Measurements from ENCODE around the gene FUT6. TPM values are rescaled to one million over a fixed set of nuclear protein-coding genes. Genes with fewer than 3 reads are reported as not detected.
"Not testable (repeated sequence)": the region's sequence is repeated elsewhere in the genome, so short reads cannot be mapped to it uniquely, and the experiment has no call there.

FUT6 gene, protein sequence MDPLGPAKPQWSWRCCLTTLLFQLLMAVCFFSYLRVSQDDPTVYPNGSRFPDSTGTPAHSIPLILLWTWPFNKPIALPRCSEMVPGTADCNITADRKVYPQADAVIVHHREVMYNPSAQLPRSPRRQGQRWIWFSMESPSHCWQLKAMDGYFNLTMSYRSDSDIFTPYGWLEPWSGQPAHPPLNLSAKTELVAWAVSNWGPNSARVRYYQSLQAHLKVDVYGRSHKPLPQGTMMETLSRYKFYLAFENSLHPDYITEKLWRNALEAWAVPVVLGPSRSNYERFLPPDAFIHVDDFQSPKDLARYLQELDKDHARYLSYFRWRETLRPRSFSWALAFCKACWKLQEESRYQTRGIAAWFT
- not detected for total RNA-seq

GRCh38 chr19:5839065-5840017 lies at the start of gene FUT6:
TSS of gene FUT6 (minus strand) at chr19:5839702. CDS start at chr19:5832567, 7,135 bp downstream.
- no peak within 1 kb of the TSS for H3K27ac Mint-ChIP-seq
- ChIA-PET POLR2A (interaction anchor here (0.7 to 2.1 kb wide), 2 partner anchors 8 to 11 kb away, joined by 3 to 8 read pairs; no protein-coding TSS in a partner anchor), CTCF (interaction anchor here (0.8 to 2.7 kb wide), 2 partner anchors 35 to 179 kb away, joined by 3 to 12 read pairs; no protein-coding TSS in a partner anchor)
- H3K4me3 Mint-ChIP-seq: no peak within 1 kb of the TSS
- intact Hi-C loops (cut with micrococcal nuclease): no loop called here
- no peaks in the 10 kb centered on the region for H3K36me3 Mint-ChIP-seq (ENCODE audit: low read depth)
- no peaks in the 10 kb centered on the region for H3K9me3 Mint-ChIP-seq
- DNase-seq (no peak), ATAC-seq (no peak)
- H3K27me3 Mint-ChIP-seq: peaks cover 1% of the 10 kb centered on the region
- H3K4me1 Mint-ChIP-seq (ENCODE audit: low read depth): peaks cover 5% of the 10 kb centered on the region
- TF ChIP-seq, protein P1, sequence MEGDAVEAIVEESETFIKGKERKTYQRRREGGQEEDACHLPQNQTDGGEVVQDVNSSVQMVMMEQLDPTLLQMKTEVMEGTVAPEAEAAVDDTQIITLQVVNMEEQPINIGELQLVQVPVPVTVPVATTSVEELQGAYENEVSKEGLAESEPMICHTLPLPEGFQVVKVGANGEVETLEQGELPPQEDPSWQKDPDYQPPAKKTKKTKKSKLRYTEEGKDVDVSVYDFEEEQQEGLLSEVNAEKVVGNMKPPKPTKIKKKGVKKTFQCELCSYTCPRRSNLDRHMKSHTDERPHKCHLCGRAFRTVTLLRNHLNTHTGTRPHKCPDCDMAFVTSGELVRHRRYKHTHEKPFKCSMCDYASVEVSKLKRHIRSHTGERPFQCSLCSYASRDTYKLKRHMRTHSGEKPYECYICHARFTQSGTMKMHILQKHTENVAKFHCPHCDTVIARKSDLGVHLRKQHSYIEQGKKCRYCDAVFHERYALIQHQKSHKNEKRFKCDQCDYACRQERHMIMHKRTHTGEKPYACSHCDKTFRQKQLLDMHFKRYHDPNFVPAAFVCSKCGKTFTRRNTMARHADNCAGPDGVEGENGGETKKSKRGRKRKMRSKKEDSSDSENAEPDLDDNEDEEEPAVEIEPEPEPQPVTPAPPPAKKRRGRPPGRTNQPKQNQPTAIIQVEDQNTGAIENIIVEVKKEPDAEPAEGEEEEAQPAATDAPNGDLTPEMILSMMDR (IDR thresholded peaks at IDR 0.05): no peak

DNA sequence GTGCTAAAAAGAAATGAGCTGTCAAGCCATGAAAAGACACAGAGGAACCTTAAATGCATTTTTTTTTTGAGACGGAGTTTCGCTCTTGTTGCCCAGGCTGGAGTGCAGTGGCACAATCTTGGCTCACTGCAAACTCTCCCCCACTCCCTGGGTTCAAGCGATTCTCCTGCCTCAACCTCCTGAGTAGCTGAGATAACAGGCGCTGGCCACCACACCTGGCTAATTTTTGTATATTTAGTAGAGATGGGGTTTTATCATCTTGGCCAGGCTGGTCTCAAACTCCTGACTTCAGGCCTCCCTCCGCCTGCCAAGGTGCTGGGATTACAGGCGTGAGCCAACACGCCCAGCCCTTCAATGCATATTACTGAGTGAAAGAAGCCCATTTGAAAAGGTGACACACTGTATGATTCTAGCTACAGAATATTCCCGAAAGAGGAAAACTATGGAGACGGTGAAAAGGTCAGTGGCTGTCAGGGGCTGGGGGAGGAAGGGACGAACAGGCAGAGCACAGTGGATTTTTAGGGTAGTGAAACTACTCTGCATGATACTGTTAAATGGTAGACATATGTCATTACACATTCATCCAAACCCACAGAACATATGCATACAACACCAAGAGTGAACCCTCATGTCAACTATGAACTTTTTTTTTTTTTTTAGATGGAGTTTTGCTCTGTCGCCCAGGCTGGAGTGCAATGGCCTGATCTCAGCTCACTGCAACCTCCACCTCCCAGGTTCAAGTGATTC lies 44.7 kb upstream of the FUT6 start:
- H3K9me3 Mint-ChIP-seq; H3K36me3 Mint-ChIP-seq (ENCODE audit: low read depth); DNase-seq; POLR2A ChIA-PET; ATAC-seq; intact Hi-C loops (cut with micrococcal nuclease); H3K27ac Mint-ChIP-seq; H3K4me3 Mint-ChIP-seq; H3K4me1 Mint-ChIP-seq (ENCODE audit: low read depth): not testable (repeated sequence)
- CTCF ChIA-PET: interaction anchor here (1.0 to 1.8 kb wide), 4 partner anchors 9 to 138 kb away, joined by 3 to 7 read pairs (median 4); no protein-coding TSS in a partner anchor
- peaks cover 15% of the 10 kb centered on the region for H3K27me3 Mint-ChIP-seq

DNA sequence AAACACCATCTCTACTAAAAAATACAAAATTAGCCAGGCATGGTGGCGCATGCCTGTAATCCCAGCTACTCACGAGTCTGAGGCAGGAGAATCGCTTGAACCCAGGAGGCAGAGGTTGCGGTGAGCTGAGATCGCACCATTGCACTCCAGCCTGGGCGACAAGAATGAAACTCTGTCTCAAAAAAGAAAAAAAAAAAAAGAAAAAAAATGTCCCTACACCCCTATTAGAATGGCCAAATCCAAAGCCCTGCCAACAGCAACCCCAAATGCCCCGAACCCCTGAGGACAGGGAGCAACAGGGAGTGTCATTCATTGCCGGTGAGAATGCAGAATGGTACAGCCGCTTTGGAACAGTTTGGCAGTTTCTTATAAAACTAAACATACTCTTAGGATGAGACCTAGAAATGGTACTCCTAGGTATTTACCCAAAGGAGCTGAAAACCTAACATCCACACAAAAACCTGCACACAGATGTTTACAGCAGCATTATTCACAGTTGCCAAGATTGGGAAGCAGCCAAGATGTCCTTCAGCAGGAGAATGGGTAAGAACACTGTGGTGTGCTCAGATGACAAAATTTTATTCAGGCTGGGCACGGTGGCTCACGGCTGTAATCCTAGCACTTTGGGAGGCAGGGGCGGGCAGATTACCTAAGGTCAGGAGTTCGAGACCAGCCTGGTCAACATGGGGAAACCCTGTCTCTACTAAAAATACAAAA lies 43.8 kb upstream of the FUT6 start:
- DNase-seq, H3K27ac Mint-ChIP-seq: not testable (repeated sequence)

GRCh38 chr19:5882421-5882968 lies 43.0 kb upstream of the FUT6 start:
- CTCF ChIA-PET: no interaction called here

More for the DNA sequence above, 43.8 kb upstream of the FUT6 start:
- POLR2A ChIA-PET; H3K4me3 Mint-ChIP-seq; intact Hi-C loops (cut with micrococcal nuclease); H3K36me3 Mint-ChIP-seq (ENCODE audit: low read depth); H3K9me3 Mint-ChIP-seq; H3K4me1 Mint-ChIP-seq (ENCODE audit: low read depth); ATAC-seq: not testable (repeated sequence)
- CTCF ChIA-PET: interaction anchor here (1.8 kb wide), 1 partner anchor 79 kb away, joined by 7 read pairs; no protein-coding TSS in a partner anchor
- peaks cover 15% of the 10 kb centered on the region for H3K27me3 Mint-ChIP-seq

More at GRCh38 chr19:5882421-5882968, 43.0 kb upstream of the FUT6 start:
- Mint-ChIP-seq H3K36me3 (ENCODE audit: low read depth) (no peaks in the 10 kb centered on the region), H3K4me1 (ENCODE audit: low read depth) (no peaks in the 10 kb centered on the region), H3K27me3 (peaks cover 15% of the 10 kb centered on the region), H3K27ac (no peak overlapping the region), H3K4me3 (no peak overlapping the region), H3K9me3 (no peaks in the 10 kb centered on the region)
- intact Hi-C loops (cut with micrococcal nuclease): no loop called here
- POLR2A ChIA-PET: no interaction called here
- ATAC-seq (no peak), DNase-seq (no peak)
- TF ChIP-seq, protein P1 (IDR thresholded peaks at IDR 0.05): no peak
